ENCODE data around the gene HCN2. TPM values are rescaled to one million over a fixed set of nuclear protein-coding genes. Genes with fewer than 3 reads are reported as not detected.

HCN2 gene
- total RNA-seq, 4 donors from 2014 or later, result 0.19 to 0.50 (median 0.41) TPM

- intact Hi-C loops (cut with DNase I), result no loop called here
- WGBS, result 88% methylated on average over 29 of the region's 43 CpGs
Measured at GRCh38 chr19:656751-657559, 67.3 kb downstream of the HCN2 start.

GRCh38 chr19:657611-658010, 67.9 kb downstream of the HCN2 start:
- Histone ChIP-seq H3K4me1 (peaks cover 55 to 88% (median 70%) of the 10 kb centered on the region in 4 donors), H3K27ac (replicated peaks in 1 of 4) (no peak overlapping the region), H3K9me3 (no peaks in the 10 kb centered on the region), H3K27me3 (no peaks in the 10 kb centered on the region), H3K4me3 (no peak overlapping the region), H3K36me3 (peaks cover 9 to 40% (median 28%) of the 10 kb centered on the region in 4 donors)
- WGBS, result 80% methylated on average over 14 of the region's 19 CpGs
- intact Hi-C loops (cut with DNase I), result no loop called here
- DNase-seq (ENCODE audit: extremely low spot score), result no peak
- TF ChIP-seq EP300 (IDR thresholded peaks at IDR 0.05), result no peak
- no peak for TF ChIP-seq CTCF (IDR thresholded peaks at IDR 0.05)
- TF ChIP-seq POLR2AphosphoS5 (IDR thresholded peaks at IDR 0.05), result no peak
- no peak for TF ChIP-seq POLR2A (IDR thresholded peaks at IDR 0.05; ENCODE audit: low read depth)

More at GRCh38 chr19:656751-657559, 67.3 kb downstream of the HCN2 start:
- TF ChIP-seq POLR2AphosphoS5 (IDR thresholded peaks at IDR 0.05) (no peak), POLR2A (IDR thresholded peaks at IDR 0.05; ENCODE audit: low read depth) (no peak), EP300 (IDR thresholded peaks at IDR 0.05) (no peak), CTCF (IDR thresholded peaks at IDR 0.05) (no peak)
- H3K27ac ChIP-seq (replicated peaks in 1 of 4), result no peak overlapping the region
- DNase-seq (ENCODE audit: extremely low spot score), result no peak
- H3K9me3 ChIP-seq, result no peaks in the 10 kb centered on the region
- H3K36me3 ChIP-seq, result peaks cover 14 to 46% (median 34%) of the 10 kb centered on the region in 4 donors
- no peak overlapping the region for H3K4me3 ChIP-seq
- H3K4me1 ChIP-seq, result peaks cover 54 to 87% (median 65%) of the 10 kb centered on the region in 4 donors
- no peaks in the 10 kb centered on the region for H3K27me3 ChIP-seq

- intact Hi-C loops (cut with DNase I), result no loop called here
- TF ChIP-seq POLR2AphosphoS5 (IDR thresholded peaks at IDR 0.05) (no peak), POLR2A (IDR thresholded peaks at IDR 0.05; ENCODE audit: low read depth) (no peak), EP300 (IDR thresholded peaks at IDR 0.05) (no peak), CTCF (IDR thresholded peaks at IDR 0.05) (no peak)
- Histone ChIP-seq H3K27me3 (no peaks in the 10 kb centered on the region), H3K4me3 (no peak overlapping the region), H3K9me3 (no peaks in the 10 kb centered on the region), H3K36me3 (peaks cover 7 to 33% (median 21%) of the 10 kb centered on the region in 4 donors), H3K27ac (replicated peaks in 1 of 4) (no peak overlapping the region), H3K4me1 (peaks cover 55 to 85% (median 70%) of the 10 kb centered on the region in 4 donors)
- DNase-seq (ENCODE audit: extremely low spot score), result no peak
- 74% methylated on average over 23 of the region's 33 CpGs for WGBS
Measured at GRCh38 chr19:658059-658839, 68.6 kb downstream of the HCN2 start.

- WGBS, result 68% methylated on average over 28 of the region's 50 CpGs
- H3K9me3 ChIP-seq, result no peaks in the 10 kb centered on the region
- intact Hi-C loops (cut with DNase I), result no loop called here
- no peak for DNase-seq (ENCODE audit: extremely low spot score)
- no peak for TF ChIP-seq POLR2AphosphoS5 (IDR thresholded peaks at IDR 0.05)
- no peak for TF ChIP-seq EP300 (IDR thresholded peaks at IDR 0.05)
- no peak for TF ChIP-seq CTCF (IDR thresholded peaks at IDR 0.05)
- no peak for TF ChIP-seq POLR2A (IDR thresholded peaks at IDR 0.05; ENCODE audit: low read depth)
- no peak overlapping the region for H3K27ac ChIP-seq (replicated peaks in 1 of 4)
- no peaks in the 10 kb centered on the region for H3K27me3 ChIP-seq
- peaks cover 62 to 85% (median 79%) of the 10 kb centered on the region in 4 donors for H3K4me1 ChIP-seq
- H3K4me3 ChIP-seq, result no peak overlapping the region
- H3K36me3 ChIP-seq, result peaks cover 0 to 24% (median 12%) of the 10 kb centered on the region in 4 donors
Measured at GRCh38 chr19:658916-659839, 69.5 kb downstream of the HCN2 start.
